ENCODE measurements around the gene FCN3.

The FCN3 gene

GRCh38 chr1:27342778-27343638 lies 31.6 kb downstream of the FCN3 start:
- FAIRE-seq = peak; percentile 91
- DNase-seq (ENCODE audit: insufficient read length, low spot score) = peak; percentile 58
- TF ChIP-seq SPI1 (IDR thresholded peaks at IDR 0.05; ENCODE audit: low read depth, low read length) (peak; percentile 63), POLR2AphosphoS5 (IDR thresholded peaks at IDR 0.05; ENCODE audit: low read depth, low read length) (no peak), TAF1 (IDR thresholded peaks at IDR 0.05; ENCODE audit: low read depth, low read length) (no peak), PAX5 (IDR thresholded peaks at IDR 0.05; ENCODE audit: insufficient read depth, low read length, severe bottlenecking) (no peak), POU2F2 (IDR thresholded peaks at IDR 0.05; ENCODE audit: low read depth, low read length) (0 out of 2 replicates have a peak, but pooled peaks have one; percentile 8)

- TF ChIP-seq POLR2AphosphoS5 (IDR thresholded peaks at IDR 0.05; ENCODE audit: low read depth, low read length) (no peak), PAX5 (IDR thresholded peaks at IDR 0.05; ENCODE audit: insufficient read depth, low read length, severe bottlenecking) (no peak), POU2F2 (IDR thresholded peaks at IDR 0.05; ENCODE audit: low read depth, low read length) (no peak)
- peak; percentile 85 for FAIRE-seq
- no peak for DNase-seq (ENCODE audit: insufficient read length, low spot score)
These were observed 32.2 kb downstream of the FCN3 start for GRCh38 chr1:27342391-27342777.

- TF ChIP-seq PAX5 (IDR thresholded peaks at IDR 0.05; ENCODE audit: insufficient read depth, low read length, severe bottlenecking) = no peak
- peak; percentile 74 for TF ChIP-seq SPI1 (IDR thresholded peaks at IDR 0.05; ENCODE audit: low read depth, low read length)
- DNase-seq (ENCODE audit: insufficient read length, low spot score) (peak; percentile 86), FAIRE-seq (no peak)
These were observed 32.9 kb downstream of the FCN3 start, which contains the start of gene SYTL1 for GRCh38 chr1:27341525-27342252. Gene SYTL1, plus strand, starts transcription at chr1:27342022. Its CDS starts 3,313 bp downstream, at chr1:27345335.

GRCh38 chr1:27339213-27339612 lies 35.4 kb downstream of the FCN3 start:
- TF ChIP-seq TAF1 (IDR thresholded peaks at IDR 0.05; ENCODE audit: low read depth, low read length) (no peak), POLR2A (IDR thresholded peaks at IDR 0.05; ENCODE audit: low read depth, low read length) (no peak), PAX5 (IDR thresholded peaks at IDR 0.05; ENCODE audit: insufficient read depth, low read length, severe bottlenecking) (no peak), POLR2AphosphoS5 (IDR thresholded peaks at IDR 0.05; ENCODE audit: low read depth, low read length) (no peak), SPI1 (IDR thresholded peaks at IDR 0.05; ENCODE audit: low read depth, low read length) (no peak), POU2F2 (IDR thresholded peaks at IDR 0.05; ENCODE audit: low read depth, low read length) (no peak)
- FAIRE-seq = no peak
- no peak for DNase-seq (ENCODE audit: insufficient read length, low spot score)

- no peak for FAIRE-seq
- DNase-seq (ENCODE audit: insufficient read length, low spot score) = no peak
- no peak for TF ChIP-seq TAF1 (IDR thresholded peaks at IDR 0.05; ENCODE audit: low read depth, low read length)
- TF ChIP-seq POLR2A (IDR thresholded peaks at IDR 0.05; ENCODE audit: low read depth, low read length) = no peak
- no peak for TF ChIP-seq SPI1 (IDR thresholded peaks at IDR 0.05; ENCODE audit: low read depth, low read length)
- TF ChIP-seq POLR2AphosphoS5 (IDR thresholded peaks at IDR 0.05; ENCODE audit: low read depth, low read length) = no peak
- TF ChIP-seq POU2F2 (IDR thresholded peaks at IDR 0.05; ENCODE audit: low read depth, low read length) = no peak
- no peak for TF ChIP-seq PAX5 (IDR thresholded peaks at IDR 0.05; ENCODE audit: insufficient read depth, low read length, severe bottlenecking)
These were observed 35.9 kb downstream of the FCN3 start for GRCh38 chr1:27338751-27339150.

GRCh38 chr1:27336756-27337155 lies 37.9 kb downstream of the FCN3 start:
- FAIRE-seq = no peak
- no peak for TF ChIP-seq POLR2AphosphoS5 (IDR thresholded peaks at IDR 0.05; ENCODE audit: low read depth, low read length)
- TF ChIP-seq POLR2A (IDR thresholded peaks at IDR 0.05; ENCODE audit: low read depth, low read length) = no peak
- no peak for TF ChIP-seq PAX5 (IDR thresholded peaks at IDR 0.05; ENCODE audit: insufficient read depth, low read length, severe bottlenecking)
- TF ChIP-seq SPI1 (IDR thresholded peaks at IDR 0.05; ENCODE audit: low read depth, low read length) = no peak
- no peak for TF ChIP-seq POU2F2 (IDR thresholded peaks at IDR 0.05; ENCODE audit: low read depth, low read length)
- TF ChIP-seq TAF1 (IDR thresholded peaks at IDR 0.05; ENCODE audit: low read depth, low read length) = no peak

GRCh38 chr1:27335506-27336422 lies 38.9 kb downstream of the FCN3 start:
- FAIRE-seq (no peak), DNase-seq (ENCODE audit: insufficient read length, low spot score) (no peak)
- TF ChIP-seq POLR2AphosphoS5 (IDR thresholded peaks at IDR 0.05; ENCODE audit: low read depth, low read length) (0 out of 2 replicates have a peak, but pooled peaks have one; percentile 14), PAX5 (IDR thresholded peaks at IDR 0.05; ENCODE audit: insufficient read depth, low read length, severe bottlenecking) (no peak), TAF1 (IDR thresholded peaks at IDR 0.05; ENCODE audit: low read depth, low read length) (no peak), SPI1 (IDR thresholded peaks at IDR 0.05; ENCODE audit: low read depth, low read length) (no peak), POU2F2 (IDR thresholded peaks at IDR 0.05; ENCODE audit: low read depth, low read length) (no peak), POLR2A (IDR thresholded peaks at IDR 0.05; ENCODE audit: low read depth, low read length) (peak; percentile 26; the same call in 1 of the 2 replicates)

More at GRCh38 chr1:27336756-27337155, 37.9 kb downstream of the FCN3 start:
- no peak for DNase-seq (ENCODE audit: insufficient read length, low spot score)

- no peak for FAIRE-seq
- TF ChIP-seq POU2F2 (IDR thresholded peaks at IDR 0.05; ENCODE audit: low read depth, low read length) (no peak), POLR2A (IDR thresholded peaks at IDR 0.05; ENCODE audit: low read depth, low read length) (no peak), PAX5 (IDR thresholded peaks at IDR 0.05; ENCODE audit: insufficient read depth, low read length, severe bottlenecking) (no peak), SPI1 (IDR thresholded peaks at IDR 0.05; ENCODE audit: low read depth, low read length) (no peak), POLR2AphosphoS5 (IDR thresholded peaks at IDR 0.05; ENCODE audit: low read depth, low read length) (no peak), TAF1 (IDR thresholded peaks at IDR 0.05; ENCODE audit: low read depth, low read length) (no peak)
- DNase-seq (ENCODE audit: insufficient read length, low spot score) = no peak
These were observed 40.8 kb downstream of the FCN3 start for GRCh38 chr1:27333717-27334279.
